Hepatocyte (in vitro differentiated cells): Measurements from ENCODE around the gene HSFX4.

Experiments used
- EZH2 ChIP-seq: fragments of 200-600 bp; sonication (generic); IDR thresholded peaks from 2 replicates; pipeline ENCODE4 v1.6.1; 2016; ENCODE audit warnings: antibody characterized with exemption, mild to moderate bottlenecking, borderline replicate concordance
- TF ChIP-seq, protein P1 (sequence below): fragments of 200-600 bp; sonication (generic); IDR thresholded peaks from 2 replicates; pipeline ENCODE4 v1.5.1; 2016; ENCODE audit warnings: antibody characterized with exemption, mild to moderate bottlenecking; ENCODE audit not compliant: poor library complexity

DNA sequence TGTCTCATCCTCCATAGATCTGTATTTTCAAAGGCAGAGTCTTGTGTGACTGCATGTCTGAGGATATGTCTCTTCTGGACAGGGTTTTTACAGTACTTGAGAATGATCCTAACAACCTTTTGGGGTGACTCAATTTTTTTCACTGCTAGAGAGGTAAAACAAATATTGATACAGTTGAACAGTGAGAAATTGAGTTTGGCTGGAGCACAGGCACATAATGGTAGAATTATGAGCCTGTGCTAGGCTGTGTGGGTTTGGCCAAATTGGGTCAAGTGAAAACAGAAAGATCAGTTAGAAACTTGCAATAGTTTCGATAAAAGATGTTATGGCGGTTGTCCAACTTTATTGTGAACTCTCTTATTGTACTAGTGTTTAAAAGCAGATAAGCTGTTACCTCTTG is 32.2 kb downstream of the HSFX4 start:
- TF ChIP-seq, protein P1, sequence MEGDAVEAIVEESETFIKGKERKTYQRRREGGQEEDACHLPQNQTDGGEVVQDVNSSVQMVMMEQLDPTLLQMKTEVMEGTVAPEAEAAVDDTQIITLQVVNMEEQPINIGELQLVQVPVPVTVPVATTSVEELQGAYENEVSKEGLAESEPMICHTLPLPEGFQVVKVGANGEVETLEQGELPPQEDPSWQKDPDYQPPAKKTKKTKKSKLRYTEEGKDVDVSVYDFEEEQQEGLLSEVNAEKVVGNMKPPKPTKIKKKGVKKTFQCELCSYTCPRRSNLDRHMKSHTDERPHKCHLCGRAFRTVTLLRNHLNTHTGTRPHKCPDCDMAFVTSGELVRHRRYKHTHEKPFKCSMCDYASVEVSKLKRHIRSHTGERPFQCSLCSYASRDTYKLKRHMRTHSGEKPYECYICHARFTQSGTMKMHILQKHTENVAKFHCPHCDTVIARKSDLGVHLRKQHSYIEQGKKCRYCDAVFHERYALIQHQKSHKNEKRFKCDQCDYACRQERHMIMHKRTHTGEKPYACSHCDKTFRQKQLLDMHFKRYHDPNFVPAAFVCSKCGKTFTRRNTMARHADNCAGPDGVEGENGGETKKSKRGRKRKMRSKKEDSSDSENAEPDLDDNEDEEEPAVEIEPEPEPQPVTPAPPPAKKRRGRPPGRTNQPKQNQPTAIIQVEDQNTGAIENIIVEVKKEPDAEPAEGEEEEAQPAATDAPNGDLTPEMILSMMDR, result no peak
- TF ChIP-seq EZH2, result no peak
